Activated gamma-delta T cell treated with Interleukin-2 at 50 U/mL for 16 hours (primary cell): ENCODE results near the gene HSD17B14.
A peak's percentile ranks its signal among the peaks of the same experiment; 100 is the strongest.
"Not testable (repeated sequence)": the region's sequence is repeated elsewhere in the genome, so short reads cannot be mapped to it uniquely, and the experiment has no call there.

Experiments used
- DNase-seq: peaks from one replicate; pipeline ENCODE4 v3.0.0-alpha.2; 2020

HSD17B14 gene

DNA sequence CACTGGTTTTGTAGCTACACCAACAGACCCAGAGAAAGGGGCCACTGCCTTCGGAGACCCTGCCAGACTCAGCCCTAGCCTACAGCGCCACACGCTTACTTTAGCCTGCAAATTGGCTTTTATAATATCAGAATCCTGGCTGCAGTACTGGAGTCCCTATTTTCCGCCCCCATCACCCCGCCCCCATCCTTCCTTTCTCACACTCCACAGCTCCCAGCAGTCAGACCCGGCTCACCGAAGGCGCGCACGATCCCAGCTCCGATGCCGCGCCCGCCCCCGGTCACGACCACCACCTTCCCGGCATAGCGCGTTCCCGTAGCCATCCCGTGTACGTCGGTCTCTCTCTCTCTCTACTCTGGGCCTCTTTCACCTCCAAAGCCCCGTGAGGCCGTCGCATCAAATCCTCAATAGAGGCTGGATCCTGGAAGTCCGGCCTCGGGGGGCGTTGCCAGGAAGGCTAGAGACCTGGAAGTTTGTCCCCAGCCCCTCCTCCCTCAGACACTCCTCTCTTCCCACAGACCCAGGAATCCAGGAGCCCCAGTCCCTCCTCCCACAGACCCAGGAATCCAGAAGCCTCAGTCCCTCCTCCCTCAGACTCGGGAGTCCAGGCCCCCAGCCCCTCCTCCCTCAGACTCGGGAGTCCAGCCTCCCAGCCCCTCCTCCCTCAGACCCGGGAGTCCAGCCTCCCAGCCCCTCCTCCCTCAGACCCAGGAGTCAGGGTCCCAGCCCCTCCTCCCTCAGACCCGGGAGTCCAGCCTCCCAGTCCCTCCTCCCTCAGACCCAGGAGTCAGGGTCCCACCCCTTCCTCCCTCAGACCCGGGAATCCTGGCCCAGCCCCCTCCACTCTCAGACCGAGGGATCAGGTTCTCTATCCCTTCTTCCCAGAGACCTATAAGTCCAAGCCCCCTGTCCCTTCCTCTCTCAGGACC is at the start of gene HSD17B14:
TSS of gene HSD17B14 (minus strand) at position 403 of the 929 bp plus-strand sequence. CDS start at position 323, 80 bp downstream.
- DNase-seq, result no peak

- DNase-seq, result no peak
These were observed 47.4 kb upstream of the HSD17B14 start for GRCh38 chr19:48883726-48884125.

DNA sequence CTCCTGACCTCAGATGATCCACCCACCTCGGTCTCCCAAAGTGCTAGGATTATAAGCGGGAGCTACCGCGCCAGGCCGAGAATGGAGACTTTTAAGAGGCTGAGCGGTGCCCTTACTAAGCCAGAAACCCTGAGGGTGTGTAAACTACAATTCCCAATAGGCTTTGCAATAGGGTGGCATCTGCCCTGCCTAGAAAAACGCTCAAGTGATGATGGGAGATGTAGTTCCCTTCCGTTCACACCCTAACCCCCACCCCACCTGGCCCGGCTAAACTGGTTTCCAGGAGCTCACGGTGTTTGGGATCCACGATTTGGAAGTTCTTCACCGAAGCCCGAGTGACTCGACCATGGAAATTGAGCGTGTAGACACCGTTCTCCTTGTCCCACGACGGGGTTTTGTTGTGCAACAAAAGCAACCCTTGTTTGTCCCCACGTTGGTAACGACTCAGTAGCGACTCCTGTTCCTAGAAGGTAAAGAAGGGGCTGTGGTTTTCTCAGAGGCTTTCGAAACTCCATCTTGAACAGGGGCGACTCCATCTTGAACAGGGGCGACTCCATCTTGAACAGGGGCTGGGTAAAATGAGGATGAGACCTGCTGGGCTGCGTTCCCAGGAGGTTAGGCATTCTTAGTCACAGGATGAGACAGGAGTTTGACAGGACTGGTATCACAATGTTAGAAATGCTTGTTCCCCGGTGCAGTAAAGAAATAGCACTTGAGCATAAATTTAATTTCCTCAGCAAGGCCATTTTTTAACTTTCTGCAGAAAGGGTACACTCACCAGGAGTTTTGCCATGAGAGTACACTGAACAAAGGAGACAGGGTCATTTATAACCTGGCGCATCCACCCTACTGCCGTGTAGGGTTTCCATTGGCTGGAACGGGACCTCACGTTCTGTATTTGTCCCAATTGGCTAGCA is 45.7 kb upstream of the HSD17B14 start:
- DNase-seq, result no peak

DNA sequence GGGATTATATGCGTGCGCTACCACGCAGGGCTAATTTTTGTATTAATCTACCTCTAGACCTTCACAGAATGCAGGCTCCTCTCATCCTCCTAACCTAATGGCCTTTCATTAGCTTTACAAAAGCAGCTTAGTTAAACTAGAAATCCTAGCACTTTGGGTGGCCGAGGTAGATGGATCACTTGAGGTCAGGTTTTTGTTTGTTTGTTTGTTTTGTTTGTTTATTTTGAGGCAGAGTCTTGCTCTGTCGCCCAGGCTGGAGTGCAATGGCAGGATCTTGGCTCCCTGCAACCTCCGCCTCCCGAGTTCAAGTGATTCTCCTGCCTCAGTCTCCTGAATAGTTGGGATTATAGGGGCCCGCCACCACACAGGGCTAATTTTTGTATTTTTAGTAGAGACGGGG is 43.4 kb upstream of the HSD17B14 start:
- not testable (repeated sequence) for DNase-seq

- DNase-seq, result no peak
These were observed 42.8 kb upstream of the HSD17B14 start for GRCh38 chr19:48879025-48879637.

DNA sequence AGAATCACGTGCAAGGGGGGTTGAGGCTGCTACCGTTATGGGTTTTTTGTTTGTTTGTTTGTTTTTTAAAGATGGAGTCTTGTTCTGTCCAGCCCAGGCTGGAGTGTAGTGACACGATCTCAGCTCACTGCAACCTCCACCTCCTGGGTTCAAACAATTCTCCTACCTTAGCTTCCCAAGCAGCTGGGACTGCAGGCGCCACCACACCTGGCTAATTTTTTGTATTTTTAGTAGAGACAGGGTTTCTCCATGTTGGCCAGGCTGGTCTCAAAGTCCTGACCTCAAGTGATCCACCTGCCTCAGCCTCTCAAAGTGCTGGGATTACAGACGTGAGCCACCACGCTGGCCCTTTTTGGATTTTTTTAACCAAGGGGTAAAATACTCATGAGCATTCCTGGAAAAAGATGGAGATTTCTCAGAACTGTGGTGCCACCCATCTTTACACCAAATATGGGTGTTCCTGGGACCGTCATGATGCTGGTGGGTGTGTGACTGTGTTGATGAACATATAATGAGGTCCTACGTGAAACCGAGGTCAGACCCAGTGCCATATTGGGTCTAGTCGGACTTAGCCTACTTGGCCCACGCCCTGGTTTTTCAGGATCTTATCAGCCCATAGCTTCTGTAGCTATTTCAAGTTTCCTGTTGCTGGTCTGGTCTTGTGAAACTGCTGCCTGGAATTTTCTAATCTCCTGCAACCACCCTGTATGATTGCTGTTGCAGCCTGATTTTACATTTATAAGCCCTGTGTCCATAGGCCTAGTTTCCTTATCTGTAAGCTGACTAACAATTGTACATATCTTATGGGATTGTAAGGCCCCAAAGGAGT is 42.1 kb upstream of the HSD17B14 start:
- DNase-seq, result no peak

- no peak for DNase-seq
These were observed 41.5 kb upstream of the HSD17B14 start for GRCh38 chr19:48877855-48878195.

GRCh38 chr19:48876043-48876981 is 40.0 kb upstream of the HSD17B14 start:
- DNase-seq, result not testable (repeated sequence)

DNA sequence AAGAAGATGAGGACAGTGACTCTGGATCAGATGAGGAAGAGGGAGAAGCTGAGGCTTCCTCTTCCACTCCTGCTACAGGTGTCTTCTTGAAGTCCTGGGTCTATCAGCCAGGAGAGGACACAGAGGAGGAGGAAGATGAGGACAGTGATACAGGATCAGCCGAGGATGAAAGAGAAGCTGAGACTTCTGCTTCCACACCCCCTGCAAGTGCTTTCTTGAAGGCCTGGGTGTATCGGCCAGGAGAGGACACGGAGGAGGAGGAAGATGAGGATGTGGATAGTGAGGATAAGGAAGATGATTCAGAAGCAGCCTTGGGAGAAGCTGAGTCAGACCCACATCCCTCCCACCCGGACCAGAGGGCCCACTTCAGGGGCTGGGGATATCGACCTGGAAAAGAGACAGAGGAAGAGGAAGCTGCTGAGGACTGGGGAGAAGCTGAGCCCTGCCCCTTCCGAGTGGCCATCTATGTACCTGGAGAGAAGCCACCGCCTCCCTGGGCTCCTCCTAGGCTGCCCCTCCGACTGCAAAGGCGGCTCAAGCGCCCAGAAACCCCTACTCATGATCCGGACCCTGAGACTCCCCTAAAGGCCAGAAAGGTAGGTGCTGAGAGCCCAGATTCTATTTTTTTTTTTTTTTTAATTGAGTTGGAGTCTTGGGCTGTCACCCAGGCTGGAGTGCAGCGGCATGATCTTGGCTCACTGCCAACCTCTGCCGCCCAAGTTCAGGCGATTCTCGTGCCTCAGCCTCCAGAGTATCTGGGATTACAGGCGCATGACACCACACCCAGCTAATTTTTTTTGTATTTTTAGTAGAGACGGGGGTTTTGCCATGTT is 38.2 kb upstream of the HSD17B14 start:
- no peak for DNase-seq

DNA sequence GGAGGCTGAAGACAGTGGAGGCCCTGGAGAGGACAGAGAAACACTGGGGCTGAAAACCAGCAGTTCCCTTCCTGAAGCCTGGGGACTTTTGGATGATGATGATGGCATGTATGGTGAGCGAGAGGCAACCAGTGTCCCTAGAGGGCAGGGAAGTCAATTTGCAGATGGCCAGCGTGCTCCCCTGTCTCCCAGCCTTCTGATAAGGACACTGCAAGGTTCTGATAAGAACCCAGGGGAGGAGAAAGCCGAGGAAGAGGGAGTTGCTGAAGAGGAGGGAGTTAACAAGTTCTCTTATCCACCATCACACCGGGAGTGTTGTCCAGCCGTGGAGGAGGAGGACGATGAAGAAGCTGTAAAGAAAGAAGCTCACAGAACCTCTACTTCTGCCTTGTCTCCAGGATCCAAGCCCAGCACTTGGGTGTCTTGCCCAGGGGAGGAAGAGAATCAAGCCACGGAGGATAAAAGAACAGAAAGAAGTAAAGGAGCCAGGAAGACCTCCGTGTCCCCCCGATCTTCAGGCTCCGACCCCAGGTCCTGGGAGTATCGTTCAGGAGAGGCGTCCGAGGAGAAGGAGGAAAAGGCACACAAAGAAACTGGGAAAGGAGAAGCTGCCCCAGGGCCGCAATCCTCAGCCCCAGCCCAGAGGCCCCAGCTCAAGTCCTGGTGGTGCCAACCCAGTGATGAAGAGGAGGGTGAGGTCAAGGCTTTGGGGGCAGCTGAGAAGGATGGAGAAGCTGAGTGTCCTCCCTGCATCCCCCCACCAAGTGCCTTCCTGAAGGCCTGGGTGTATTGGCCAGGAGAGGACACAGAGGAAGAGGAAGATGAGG is 37.4 kb upstream of the HSD17B14 start:
- no peak for DNase-seq

- peak; percentile 73 for DNase-seq
These were observed 36.7 kb upstream of the HSD17B14 start for GRCh38 chr19:48872884-48873475.

GRCh38 chr19:48872182-48872883 is 36.0 kb upstream of the HSD17B14 start, which contains the start of gene PPP1R15A:
Gene PPP1R15A (plus strand): TSS chr19:48872421. CDS start chr19:48873234, 813 bp downstream.
- DNase-seq, result peak; percentile 95

- not testable (repeated sequence) for DNase-seq
These were observed 35.3 kb upstream of the HSD17B14 start for GRCh38 chr19:48871471-48872181.

DNA sequence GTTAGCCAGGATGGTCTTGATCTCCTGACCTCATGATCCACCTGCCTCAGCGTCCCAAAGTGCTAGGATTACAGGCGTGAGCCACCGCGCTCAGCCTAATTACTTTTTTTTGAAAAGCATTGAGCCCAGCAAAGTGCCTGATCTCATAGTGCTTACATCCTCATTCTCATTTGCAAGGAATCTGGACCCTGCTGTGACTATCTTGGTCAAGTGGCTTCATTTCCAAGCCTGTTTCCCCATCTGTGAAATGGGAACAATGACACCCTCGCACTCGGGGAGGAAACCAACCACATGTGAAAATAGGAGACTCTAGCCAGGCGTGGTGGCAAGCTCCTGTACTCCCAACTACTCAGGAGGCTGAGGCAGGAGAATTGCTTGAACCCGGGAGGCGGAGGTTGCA is 33.8 kb upstream of the HSD17B14 start:
- no peak for DNase-seq

GRCh38 chr19:48868114-48868886 is 32.0 kb upstream of the HSD17B14 start, which contains the start of gene PLEKHA4:
Gene PLEKHA4 (minus strand): TSS chr19:48868617. CDS start chr19:48867620, 997 bp downstream.
- DNase-seq, result no peak

GRCh38 chr19:48867746-48868113 is 31.4 kb upstream of the HSD17B14 start:
- no peak for DNase-seq
